GM12872 (cell line): Measurements from ENCODE around the gene TIMM17A.

Source experiments
- CTCF ChIP-seq: IDR thresholded peaks from 3 replicates; pipeline ENCODE4 v1.5.1; 2011; ENCODE audit warnings: low read depth, mild to moderate bottlenecking, low read length, moderate library complexity; ENCODE audit not compliant: insufficient read depth

The TIMM17A gene

GRCh38 chr1:201949491-201949890 is 5.8 kb upstream of the TIMM17A start:
- no peak for TF ChIP-seq CTCF

DNA sequence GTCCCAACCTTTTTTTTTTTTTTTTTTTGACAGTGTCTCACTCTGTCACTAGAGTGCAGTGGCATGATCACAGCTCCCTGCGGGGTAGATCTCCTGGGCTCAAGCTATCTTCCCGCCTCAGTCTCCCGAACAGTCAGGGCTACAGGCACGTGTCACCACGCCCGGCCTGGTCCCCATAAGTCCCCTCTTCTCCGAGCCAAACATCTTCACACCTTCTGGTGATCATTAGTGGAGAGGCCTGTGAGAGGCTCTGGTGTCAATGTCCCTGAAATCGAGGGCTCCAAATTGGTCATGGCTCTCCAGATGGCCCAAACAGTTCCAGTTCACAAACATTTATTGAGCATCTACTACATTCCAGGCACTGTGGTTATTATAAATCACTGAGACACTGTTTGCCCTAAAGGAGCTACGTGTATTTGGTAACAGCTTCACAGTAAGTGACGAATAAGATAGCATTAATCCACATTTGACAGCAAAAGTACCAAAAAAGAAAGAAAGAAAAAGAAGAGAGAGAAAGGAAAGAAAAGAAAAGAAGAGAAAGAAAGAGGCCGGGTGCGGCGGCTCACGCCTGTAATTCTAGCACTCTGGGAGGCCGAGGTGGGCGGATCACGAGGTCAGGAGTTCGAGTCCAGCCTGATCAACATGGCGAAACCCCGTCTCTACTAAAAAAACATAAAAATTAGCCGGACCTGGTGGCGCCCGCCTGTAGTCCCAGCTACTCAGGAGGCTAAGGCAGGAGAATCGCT is 867 bp upstream of the TIMM17A start:
- TF ChIP-seq CTCF, result no peak

- no peak for TF ChIP-seq CTCF
Observed at GRCh38 chr1:201955729-201956143, 433 bp downstream of the TIMM17A start.

DNA sequence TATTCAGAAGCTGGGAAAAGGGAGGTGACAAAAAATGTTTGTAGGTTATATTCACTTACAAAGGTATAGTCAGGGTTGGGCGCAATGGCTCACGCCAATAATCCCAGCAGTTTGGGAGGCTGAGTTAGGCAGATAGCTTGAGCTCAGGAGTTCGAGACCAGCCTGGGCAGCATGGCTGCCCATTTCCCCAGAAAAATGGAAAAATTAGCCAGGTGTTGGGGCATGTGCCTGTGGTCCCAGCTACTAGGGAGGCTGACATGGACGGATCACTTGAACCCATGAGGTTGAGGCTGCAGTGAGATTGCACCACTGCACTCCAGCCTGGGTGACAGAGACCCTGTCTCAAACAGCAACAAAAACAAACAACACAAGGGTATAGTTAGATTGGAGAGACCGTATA is 3.0 kb downstream of the TIMM17A start:
- TF ChIP-seq CTCF, result no peak

DNA sequence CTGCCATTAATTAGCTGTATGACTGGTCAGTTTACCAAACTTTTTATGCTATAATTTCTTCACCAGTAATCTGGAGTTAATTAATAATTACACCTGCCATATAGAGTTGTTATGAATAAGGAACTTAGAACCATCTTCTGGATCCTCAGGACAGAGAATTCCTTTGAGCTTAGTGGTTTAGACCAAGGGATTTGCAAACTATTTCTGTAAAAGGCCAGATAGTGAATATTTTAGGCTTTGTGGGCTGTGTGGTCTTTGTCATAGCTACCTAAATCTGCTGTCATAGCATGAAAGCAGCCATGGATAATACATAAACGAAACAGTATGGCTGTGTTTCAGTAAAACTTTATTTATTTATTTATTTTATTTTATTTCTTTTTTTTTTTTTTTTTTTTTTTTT is 9.0 kb downstream of the TIMM17A start:
- TF ChIP-seq CTCF, result no peak

DNA sequence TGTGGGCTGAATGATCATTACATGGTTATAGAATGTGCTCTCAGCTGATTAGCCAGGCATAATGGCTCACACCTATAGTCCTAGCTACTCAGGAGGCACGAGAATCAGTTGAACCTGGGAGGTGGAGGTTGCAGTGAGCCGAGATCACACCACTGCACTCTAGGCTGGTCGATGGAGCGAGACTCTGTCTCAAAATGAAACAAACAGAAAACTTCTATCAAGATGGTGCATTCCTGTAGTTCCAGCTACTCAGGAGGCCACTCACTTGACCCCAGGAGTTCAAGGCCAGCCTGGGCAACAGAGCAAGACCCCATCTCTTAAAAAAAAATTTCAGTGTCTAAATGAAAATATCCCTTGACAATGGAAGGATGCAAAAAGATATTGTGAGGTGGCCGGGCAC is 10.9 kb downstream of the TIMM17A start:
- no peak for TF ChIP-seq CTCF

GRCh38 chr1:201968202-201968925 is 13.1 kb downstream of the TIMM17A start:
- TF ChIP-seq CTCF, result no peak
